Transverse colon (tissue), 4 donors: ENCODE results near the gene STK32B. TPM values are rescaled to one million over a fixed set of nuclear protein-coding genes. Genes with fewer than 3 reads are reported as not detected.
A peak's percentile ranks its signal among the peaks of the same experiment; 100 is the strongest.

ENCODE experiments used
- DNase-seq: peaks from one replicate; pipeline ENCODE4 v3.0.0-alpha.2; 2019
- H3K27ac ChIP-seq, 4 donors: fragments of 200-600 bp; sonication (generic); 2 replicates each; pipeline ENCODE4 v1.5.1; 2016 to 2018; ENCODE audit warnings: inconsistent platforms in 4 of 4
- H3K27me3 ChIP-seq: fragments of 200-600 bp; sonication (generic); 2 replicates; pipeline ENCODE4 v1.5.1; 2017; ENCODE audit warnings: inconsistent platforms
- H3K36me3 ChIP-seq, 4 donors: fragments of 200-600 bp; sonication (generic); 2 replicates each; pipeline ENCODE4 v1.5.1; 2017 to 2019; ENCODE audit warnings: inconsistent platforms in 4 of 4
- H3K4me1 ChIP-seq, 4 donors: fragments of 200-600 bp; sonication (generic); 2 replicates each; pipeline ENCODE4 v1.5.1; 2017 to 2020; ENCODE audit warnings: inconsistent platforms in 4 of 4
- H3K4me3 ChIP-seq, 4 donors: fragments of 200-600 bp; sonication (generic); 1 replicate in 1 of 4; 2 replicates in 3 of 4; pipeline versions ENCODE4 v1.5.1 to v1.6.1; 2017 to 2019; ENCODE audit warnings: inconsistent platforms in 4 of 4
- H3K9me3 ChIP-seq, 2 donors: fragments of 200-600 bp; sonication (generic); 2 replicates each; pipeline ENCODE4 v1.5.1; 2017 to 2019; ENCODE audit warnings: inconsistent platforms in 2 of 2
- CTCF ChIP-seq, 5 experiments: fragments of 200-600 bp in 3 of 5; fragments of 450-650 bp in 2 of 5; sonication (generic) in 3 of 5; IDR thresholded peaks; 1 replicate in 2 of 5; 2 replicates in 3 of 5; pipeline ENCODE4 v1.5.1; 2016 to 2017; ENCODE audit warnings: antibody characterized with exemption in 5 of 5, inconsistent platforms in 3 of 5, mild to moderate bottlenecking in 2 of 5, moderate library complexity in 1 of 5
- EP300 ChIP-seq: sonication (generic); formaldehyde crosslinking; IDR thresholded peaks from one replicate; pipeline ENCODE4 v1.6.1; 2017; ENCODE audit warnings: antibody characterized with exemption, low read depth
- POLR2A ChIP-seq: fragments of 450-650 bp; IDR thresholded peaks from one replicate; pipeline ENCODE4 v1.6.1; 2016; ENCODE audit warnings: antibody characterized with exemption, mild to moderate bottlenecking, moderate library complexity
- POLR2AphosphoS5 ChIP-seq, 3 donors: sonication (generic); formaldehyde crosslinking; IDR thresholded peaks; one replicate each; pipeline ENCODE4 v1.6.1; 2016; ENCODE audit warnings: antibody characterized with exemption in 3 of 3
- WGBS, 2 donors: methylation state at CpG; one replicate each; pipeline ENCODE4 v1.1.5; 2018; ENCODE audit warnings: low coverage in 1 of 2; 5-methylcytosine and 5-hydroxymethylcytosine counted together
- in situ Hi-C, 4 donors: fragments of 200-750 bp; cut with MboI; loops; one replicate each; pipeline versions ENCODE4 v1.15.0 to v1.15.1; 2017; ENCODE audit warnings: low sequenced_read_pairs in 3 of 4, low pct_ligation_motif_present in 1 of 4, low pct_unique_long_range_greater_than_20kb in 1 of 4
- intact Hi-C: fragments of 100-400 bp; cut with DNase I; formaldehyde crosslinking; loops from one replicate; pipeline ENCODE4 v1.15.1; 2023; ENCODE audit warnings: low total_unique reads
- total RNA-seq, 4 donors: library from RNA; depleted of rRNA; stranded (reverse); fragments of >200 nt; gene quantifications; one replicate each; pipeline ENCODE4 v1.1.0, GENCODE V29; 2016

The STK32B gene
- total RNA-seq, 4 donors from 2014 or later = 0.37 to 1.1 (median 0.64) TPM

- intact Hi-C loops (no loop called here), in situ Hi-C loops (no loop called here)
- DNase-seq = no peak
- Histone ChIP-seq H3K36me3 (no peaks in the 10 kb centered on the region), H3K4me1 (peaks cover 0 to 17% (median 10%) of the 10 kb centered on the region in 4 donors), H3K4me3 (no peak overlapping the region), H3K9me3 (no peaks in the 10 kb centered on the region), H3K27ac (no peak overlapping the region), H3K27me3 (no peaks in the 10 kb centered on the region)
- 72 to 80% methylated on average over 1 to 8 of the region's 8 CpGs for WGBS, 2 donors
- TF ChIP-seq POLR2AphosphoS5 (IDR thresholded peaks at IDR 0.05) (no peak), EP300 (no peak), CTCF (IDR thresholded peaks at IDR 0.05) (no peak), POLR2A (no peak)
Observed at GRCh38 chr4:5381961-5382441, 330.7 kb downstream of the STK32B start.

DNA sequence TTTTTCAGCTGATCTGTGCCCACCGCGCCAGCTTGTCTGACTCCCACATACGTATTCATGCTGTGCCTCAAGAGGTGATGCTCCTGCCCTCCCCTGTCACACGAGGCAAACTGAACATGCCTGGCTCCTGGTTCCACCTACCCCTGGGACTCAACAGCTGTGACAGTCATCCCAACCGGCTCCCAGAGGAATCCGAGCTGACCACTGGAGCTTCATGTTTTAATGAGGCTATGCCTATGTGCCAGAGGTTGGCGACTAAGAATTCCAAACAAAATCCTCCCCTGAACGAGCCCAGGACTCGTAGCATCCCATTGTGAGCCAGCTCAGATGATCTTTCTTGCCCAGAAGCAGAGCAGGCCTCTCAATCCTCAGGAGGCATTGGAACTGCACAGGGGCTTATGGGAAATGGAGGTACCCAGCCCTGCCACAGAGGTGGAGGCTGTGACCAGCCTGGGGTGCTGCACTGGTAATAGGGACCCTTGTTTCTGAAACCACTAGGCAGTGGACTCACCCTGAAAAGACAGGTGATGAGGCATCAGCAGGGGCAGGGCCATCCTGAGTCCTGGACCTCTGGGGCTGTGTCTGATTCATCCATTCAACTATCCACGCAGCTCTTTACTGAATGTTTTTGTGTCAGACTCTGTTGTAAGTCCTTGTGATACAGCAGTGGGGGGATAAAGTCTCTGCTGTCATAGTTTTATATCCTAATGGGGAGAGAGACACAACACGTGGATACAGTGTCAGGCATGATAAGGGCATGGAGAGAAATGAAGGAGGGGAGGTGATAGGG lies 332.1 kb downstream of the STK32B start:
- DNase-seq = no peak
- Histone ChIP-seq H3K4me1 (peaks cover 0 to 17% (median 10%) of the 10 kb centered on the region in 4 donors), H3K9me3 (no peaks in the 10 kb centered on the region), H3K27ac (no peak overlapping the region), H3K27me3 (no peaks in the 10 kb centered on the region), H3K4me3 (no peak overlapping the region), H3K36me3 (no peaks in the 10 kb centered on the region)
- TF ChIP-seq CTCF (IDR thresholded peaks at IDR 0.05) (no peak), EP300 (no peak), POLR2AphosphoS5 (IDR thresholded peaks at IDR 0.05) (no peak), POLR2A (no peak)
- in situ Hi-C loops = no loop called here
- 71 to 72% methylated on average over 1 to 11 of the region's 11 CpGs for WGBS, 2 donors
- intact Hi-C loops = no loop called here

DNA sequence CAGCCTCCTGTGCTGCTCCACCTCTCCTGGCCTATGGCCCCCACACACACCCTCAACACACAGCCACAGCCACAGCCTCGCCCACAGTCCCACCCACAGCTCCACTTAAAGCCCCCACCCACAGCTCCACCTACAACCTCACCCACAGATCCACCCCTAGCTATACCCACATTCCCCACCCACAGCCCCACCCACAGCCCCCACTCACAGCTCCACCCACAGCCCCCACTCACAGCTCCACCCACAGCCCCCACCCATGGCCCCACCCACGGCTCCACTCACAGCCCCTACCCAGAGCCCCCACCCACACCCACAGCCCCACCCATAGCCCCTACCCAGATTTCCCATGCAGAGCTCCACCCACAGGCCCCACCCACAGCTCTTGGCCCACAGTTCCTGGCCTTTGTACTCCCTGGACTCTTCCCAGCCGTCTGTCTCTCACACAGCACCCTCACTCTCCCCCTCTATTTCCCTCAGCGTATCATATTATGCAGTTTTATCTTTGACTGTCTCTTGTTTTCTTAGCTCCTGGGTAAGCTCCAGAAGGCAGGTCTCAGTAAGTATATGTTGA lies 334.5 kb downstream of the STK32B start:
- in situ Hi-C loops (no loop called here), intact Hi-C loops (no loop called here)
- peak; percentile 80 for DNase-seq
- Histone ChIP-seq H3K4me3 (no peak overlapping the region), H3K9me3 (no peaks in the 10 kb centered on the region), H3K36me3 (no peaks in the 10 kb centered on the region), H3K27ac (peak overlapping the region; percentile 12 to 65 (median 36)), H3K27me3 (no peaks in the 10 kb centered on the region), H3K4me1 (peaks cover 0 to 17% (median 10%) of the 10 kb centered on the region in 4 donors)
- WGBS, 2 donors = 19 to 32% methylated on average over 3 of the region's 4 CpGs
- no peak for TF ChIP-seq CTCF (IDR thresholded peaks at IDR 0.05)
- TF ChIP-seq EP300 = no peak
- no peak for TF ChIP-seq POLR2A
- TF ChIP-seq POLR2AphosphoS5 (IDR thresholded peaks at IDR 0.05) = no peak

GRCh38 chr4:5386921-5387320 lies 335.6 kb downstream of the STK32B start:
- intact Hi-C loops = no loop called here

More at GRCh38 chr4:5386921-5387320, 335.6 kb downstream of the STK32B start:
- no peaks in the 10 kb centered on the region for H3K9me3 ChIP-seq
- no peak for TF ChIP-seq POLR2A
- no peak for TF ChIP-seq EP300
- TF ChIP-seq CTCF (IDR thresholded peaks at IDR 0.05) = no peak
- no peak for TF ChIP-seq POLR2AphosphoS5 (IDR thresholded peaks at IDR 0.05)
- in situ Hi-C loops = no loop called here
- 95 to 100% methylated on average over 2 to 14 of the region's 14 CpGs for WGBS, 2 donors
- H3K4me3 ChIP-seq = no peak overlapping the region
- no peaks in the 10 kb centered on the region for H3K36me3 ChIP-seq
- peaks cover 0 to 17% (median 10%) of the 10 kb centered on the region in 4 donors for H3K4me1 ChIP-seq
- no peak for DNase-seq
- H3K27me3 ChIP-seq = no peaks in the 10 kb centered on the region
- H3K27ac ChIP-seq = no peak overlapping the region
